Fibroblast of skin of left biceps (primary cell): ENCODE measurements around the gene ILK.

Source experiments
- DNase-seq, 2 experiments: peaks; one replicate each; pipeline ENCODE4 v3.0.0-alpha.2; 2013; ENCODE audit warnings: low read depth in 2 of 2

Gene ILK

GRCh38 chr11:6656936-6657335 lies 53.4 kb downstream of the ILK start:
- no peak for DNase-seq

GRCh38 chr11:6657346-6657745 lies 53.8 kb downstream of the ILK start:
- no peak for DNase-seq

- DNase-seq: no peak
Observed at GRCh38 chr11:6658647-6659046, 55.1 kb downstream of the ILK start.
